Measurements from ENCODE around the gene ELOVL7.

ELOVL7 gene

GRCh38 chr5:60851626-60852025 lies 7.6 kb upstream of the ELOVL7 start:
- no peak overlapping the region for H3K27ac Mint-ChIP-seq
- peaks cover 0 to 1% of the 10 kb centered on the region in 2 donors for H3K9me3 Mint-ChIP-seq
- no peak overlapping the region for H3K4me3 Mint-ChIP-seq
- no peaks in the 10 kb centered on the region for H3K4me1 Mint-ChIP-seq (ENCODE audit: low read depth in 2 of 2)
- no peak for ATAC-seq (replicated peaks)
- peaks cover 2 to 5% of the 10 kb centered on the region in 2 donors for H3K27me3 Mint-ChIP-seq
- no peak for DNase-seq
- H3K36me3 Mint-ChIP-seq (ENCODE audit: insufficient read depth), result no peaks in the 10 kb centered on the region

DNA sequence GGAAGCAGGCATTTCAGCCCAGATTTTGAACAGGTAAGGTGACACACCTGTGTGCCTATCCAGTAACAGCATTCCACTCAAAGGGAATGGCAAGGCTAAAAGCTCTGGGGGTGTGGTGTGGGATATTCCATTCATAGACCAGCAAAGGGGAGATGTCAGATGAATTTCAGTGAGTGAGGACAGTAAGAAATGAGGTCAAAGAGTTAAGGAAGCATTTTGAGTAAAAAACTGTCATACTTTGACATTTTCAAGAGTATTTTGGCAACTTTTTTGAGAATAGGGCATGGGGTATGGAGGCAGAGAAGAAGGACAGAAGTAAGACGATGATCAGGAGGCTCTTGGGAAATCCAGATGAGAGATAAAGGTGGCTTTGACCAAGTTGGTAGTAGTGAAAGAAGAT lies 2.2 kb upstream of the ELOVL7 start:
- no peak overlapping the region for H3K4me3 Mint-ChIP-seq
- peaks cover 45 to 52% of the 10 kb centered on the region in 2 donors for H3K27me3 Mint-ChIP-seq
- H3K4me1 Mint-ChIP-seq (ENCODE audit: low read depth in 2 of 2), result peaks cover 3% of the 10 kb centered on the region in 2 donors
- DNase-seq, result no peak
- no peaks in the 10 kb centered on the region for H3K9me3 Mint-ChIP-seq
- peaks cover 3% of the 10 kb centered on the region for H3K36me3 Mint-ChIP-seq (ENCODE audit: insufficient read depth)
- ATAC-seq (replicated peaks), result no peak
- H3K27ac Mint-ChIP-seq, result no peak overlapping the region

GRCh38 chr5:60843386-60843935 lies 608 bp downstream of the ELOVL7 start:
- Mint-ChIP-seq H3K4me1 (ENCODE audit: low read depth in 2 of 2) (peaks cover 3% of the 10 kb centered on the region in 2 donors), H3K9me3 (no peaks in the 10 kb centered on the region), H3K4me3 (peak overlapping the region; percentile 52 to 57), H3K27ac (no peak overlapping the region), H3K27me3 (peaks cover 45 to 70% of the 10 kb centered on the region in 2 donors), H3K36me3 (ENCODE audit: insufficient read depth) (peaks cover 3% of the 10 kb centered on the region)
- ATAC-seq (replicated peaks), result no peak
- no peak for DNase-seq

DNA sequence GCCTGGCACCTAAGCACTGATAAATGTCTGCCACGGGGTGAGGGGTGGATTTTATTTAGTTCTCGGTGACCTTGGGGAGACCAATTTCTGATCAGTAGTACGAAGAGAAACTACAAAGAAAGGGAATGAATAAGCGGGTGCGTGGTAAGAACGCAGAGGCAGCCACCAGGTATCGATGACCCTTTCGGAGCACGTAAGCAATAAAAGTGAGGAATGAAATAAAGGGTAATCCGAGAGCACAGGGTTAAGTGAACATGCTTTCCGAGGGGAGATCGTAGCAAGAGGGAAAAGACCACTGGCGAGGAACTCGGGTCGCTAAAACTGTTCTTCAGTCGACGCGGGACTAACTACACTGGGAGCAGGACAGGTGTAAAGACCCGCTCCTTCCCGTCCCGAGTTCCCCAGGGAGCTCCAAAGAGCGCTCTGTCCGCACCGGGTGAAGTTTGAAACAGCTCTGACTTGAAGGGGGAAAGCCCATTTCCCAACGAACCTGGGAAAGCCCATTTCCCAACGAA lies 1.1 kb downstream of the ELOVL7 start:
- peaks cover 3% of the 10 kb centered on the region for H3K36me3 Mint-ChIP-seq (ENCODE audit: insufficient read depth)
- H3K9me3 Mint-ChIP-seq, result no peaks in the 10 kb centered on the region
- DNase-seq (no peak), ATAC-seq (replicated peaks) (no peak)
- peak overlapping the region; percentile 52 to 57 for H3K4me3 Mint-ChIP-seq
- H3K27me3 Mint-ChIP-seq, result peaks cover 45 to 70% of the 10 kb centered on the region in 2 donors
- H3K4me1 Mint-ChIP-seq (ENCODE audit: low read depth in 2 of 2), result peaks cover 3% of the 10 kb centered on the region in 2 donors
- no peak overlapping the region for H3K27ac Mint-ChIP-seq

- Mint-ChIP-seq H3K4me1 (ENCODE audit: low read depth in 2 of 2) (peaks cover 3% of the 10 kb centered on the region in 2 donors), H3K27ac (no peak overlapping the region), H3K27me3 (peaks cover 40 to 65% of the 10 kb centered on the region in 2 donors), H3K9me3 (no peaks in the 10 kb centered on the region), H3K36me3 (ENCODE audit: insufficient read depth) (peaks cover 3% of the 10 kb centered on the region), H3K4me3 (no peak overlapping the region)
- ATAC-seq (replicated peaks), result no peak
- no peak for DNase-seq
These were observed 2.7 kb downstream of the ELOVL7 start for GRCh38 chr5:60841361-60841760.

GRCh38 chr5:60836131-60836530 lies 7.9 kb downstream of the ELOVL7 start:
- DNase-seq (no peak), ATAC-seq (replicated peaks) (no peak)
- Mint-ChIP-seq H3K27ac (no peak overlapping the region), H3K4me3 (no peak overlapping the region), H3K4me1 (ENCODE audit: low read depth in 2 of 2) (no peaks in the 10 kb centered on the region), H3K36me3 (ENCODE audit: insufficient read depth) (no peaks in the 10 kb centered on the region), H3K9me3 (no peaks in the 10 kb centered on the region), H3K27me3 (peaks cover 0 to 31% of the 10 kb centered on the region in 2 donors)

GRCh38 chr5:60835554-60835953 lies 8.5 kb downstream of the ELOVL7 start:
- no peaks in the 10 kb centered on the region for H3K4me1 Mint-ChIP-seq (ENCODE audit: low read depth in 2 of 2)
- DNase-seq (no peak), ATAC-seq (replicated peaks) (no peak)
- H3K4me3 Mint-ChIP-seq, result no peak overlapping the region
- H3K27me3 Mint-ChIP-seq, result peaks cover 0 to 28% of the 10 kb centered on the region in 2 donors
- H3K36me3 Mint-ChIP-seq (ENCODE audit: insufficient read depth), result no peaks in the 10 kb centered on the region
- H3K27ac Mint-ChIP-seq, result no peak overlapping the region
- no peaks in the 10 kb centered on the region for H3K9me3 Mint-ChIP-seq

- Mint-ChIP-seq H3K27me3 (peaks cover 0 to 15% of the 10 kb centered on the region in 2 donors), H3K4me1 (ENCODE audit: low read depth in 2 of 2) (peaks cover 0 to 2% of the 10 kb centered on the region in 2 donors)
These were observed 10.5 kb downstream of the ELOVL7 start for GRCh38 chr5:60833520-60833919.

DNA sequence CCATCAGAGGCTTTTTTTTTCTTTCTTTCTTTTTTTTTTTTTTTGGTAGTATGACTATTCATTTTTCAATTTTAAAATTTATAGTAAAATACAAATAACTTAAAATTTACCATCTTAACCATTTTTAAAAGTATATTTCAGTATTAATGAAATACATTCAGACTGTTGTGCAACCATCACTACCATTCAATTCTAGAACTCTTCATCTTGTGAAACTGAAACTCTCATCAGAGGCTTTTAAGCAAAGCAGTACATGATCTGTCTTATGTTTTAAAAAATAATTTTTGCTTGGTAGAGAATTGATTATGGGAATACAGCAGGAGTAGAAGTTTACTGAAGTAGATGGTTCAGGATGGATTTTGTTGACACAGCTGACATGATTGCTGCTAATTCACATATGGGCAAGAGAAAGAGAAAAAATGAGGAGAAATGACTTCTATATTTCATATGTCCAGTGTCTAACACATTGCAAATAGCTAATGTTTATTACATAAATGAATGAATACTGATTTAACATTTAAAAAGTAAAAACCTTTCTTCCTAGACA lies 13.4 kb downstream of the ELOVL7 start:
- H3K27me3 Mint-ChIP-seq, result peaks cover 5 to 13% of the 10 kb centered on the region in 2 donors
- no peak for ATAC-seq (replicated peaks)
- peaks cover 0 to 2% of the 10 kb centered on the region in 2 donors for H3K4me1 Mint-ChIP-seq (ENCODE audit: low read depth in 2 of 2)
- DNase-seq, result no peak
- H3K36me3 Mint-ChIP-seq (ENCODE audit: insufficient read depth), result no peaks in the 10 kb centered on the region
- no peak overlapping the region for H3K4me3 Mint-ChIP-seq
- H3K27ac Mint-ChIP-seq, result no peak overlapping the region
- no peaks in the 10 kb centered on the region for H3K9me3 Mint-ChIP-seq

More at GRCh38 chr5:60833520-60833919, 10.5 kb downstream of the ELOVL7 start:
- DNase-seq (no peak), ATAC-seq (replicated peaks) (no peak)
- Mint-ChIP-seq H3K9me3 (no peaks in the 10 kb centered on the region), H3K27ac (no peak overlapping the region), H3K4me3 (no peak overlapping the region), H3K36me3 (ENCODE audit: insufficient read depth) (no peaks in the 10 kb centered on the region)

GRCh38 chr5:60829490-60830266 lies 14.4 kb downstream of the ELOVL7 start:
- no peak for DNase-seq
- Mint-ChIP-seq H3K27me3 (peaks cover 5 to 8% of the 10 kb centered on the region in 2 donors), H3K36me3 (ENCODE audit: insufficient read depth) (no peaks in the 10 kb centered on the region), H3K27ac (no peak overlapping the region), H3K4me3 (no peak overlapping the region), H3K4me1 (ENCODE audit: low read depth in 2 of 2) (peaks cover 0 to 2% of the 10 kb centered on the region in 2 donors), H3K9me3 (no peaks in the 10 kb centered on the region)
- ATAC-seq (replicated peaks), result no peak

DNA sequence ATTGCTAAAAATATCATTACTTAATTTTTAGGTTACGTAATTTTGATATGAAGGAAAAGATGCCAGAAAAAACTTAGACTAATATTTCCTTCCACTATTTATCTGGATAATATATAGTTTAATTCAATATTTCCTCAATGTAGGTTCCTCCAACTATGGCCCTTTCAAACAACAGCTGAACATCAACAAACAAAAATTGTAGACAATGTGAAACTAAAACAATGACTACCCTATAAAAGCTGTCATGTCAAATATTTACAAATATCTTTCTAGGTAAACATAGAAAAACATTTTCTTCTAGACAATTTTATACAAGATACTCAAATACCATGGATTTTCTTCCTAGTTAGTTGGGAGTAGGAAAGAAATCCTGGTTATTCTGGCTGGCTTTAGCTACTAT lies 16.9 kb downstream of the ELOVL7 start:
- Mint-ChIP-seq H3K9me3 (no peaks in the 10 kb centered on the region), H3K36me3 (ENCODE audit: insufficient read depth) (no peaks in the 10 kb centered on the region), H3K27me3 (peaks cover 5 to 8% of the 10 kb centered on the region in 2 donors), H3K27ac (no peak overlapping the region), H3K4me3 (no peak overlapping the region), H3K4me1 (ENCODE audit: low read depth in 2 of 2) (peaks cover 0 to 2% of the 10 kb centered on the region in 2 donors)
- DNase-seq (no peak), ATAC-seq (replicated peaks) (no peak)

DNA sequence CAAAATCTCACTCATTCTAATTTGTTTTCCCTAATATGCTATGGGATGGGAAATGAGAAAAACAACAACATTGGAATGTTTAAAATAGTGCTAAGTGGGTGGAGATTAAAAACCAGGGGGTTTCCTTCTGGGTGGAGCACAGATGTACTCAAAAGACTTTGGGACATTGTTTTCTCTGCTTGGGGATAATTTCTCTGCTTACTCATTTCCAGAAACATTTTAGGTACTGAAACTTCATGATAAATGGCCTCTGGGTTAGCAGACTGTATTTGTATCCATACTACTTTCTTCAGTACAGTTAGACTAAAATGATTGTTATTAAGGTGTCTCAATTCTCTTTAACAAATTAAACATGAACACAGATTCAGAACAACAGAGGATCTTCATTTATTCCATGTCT lies 17.4 kb downstream of the ELOVL7 start:
- H3K9me3 Mint-ChIP-seq, result no peaks in the 10 kb centered on the region
- peaks cover 0 to 2% of the 10 kb centered on the region in 2 donors for H3K4me1 Mint-ChIP-seq (ENCODE audit: low read depth in 2 of 2)
- H3K27me3 Mint-ChIP-seq, result peaks cover 5 to 8% of the 10 kb centered on the region in 2 donors
- no peak overlapping the region for H3K27ac Mint-ChIP-seq
- no peak for ATAC-seq (replicated peaks)
- no peak for DNase-seq
- H3K4me3 Mint-ChIP-seq, result no peak overlapping the region
- H3K36me3 Mint-ChIP-seq (ENCODE audit: insufficient read depth), result no peaks in the 10 kb centered on the region

- DNase-seq (no peak), ATAC-seq (replicated peaks) (no peak)
- Mint-ChIP-seq H3K27ac (no peak overlapping the region), H3K4me3 (no peak overlapping the region), H3K9me3 (peaks cover 0 to 1% of the 10 kb centered on the region in 2 donors), H3K36me3 (ENCODE audit: insufficient read depth) (no peaks in the 10 kb centered on the region), H3K27me3 (peaks cover 8 to 10% of the 10 kb centered on the region in 2 donors), H3K4me1 (ENCODE audit: low read depth in 2 of 2) (no peaks in the 10 kb centered on the region)
These were observed 20.5 kb downstream of the ELOVL7 start for GRCh38 chr5:60823574-60823973.

- H3K4me3 Mint-ChIP-seq, result no peak overlapping the region
- H3K36me3 Mint-ChIP-seq (ENCODE audit: insufficient read depth), result no peaks in the 10 kb centered on the region
- H3K9me3 Mint-ChIP-seq, result peaks cover 0 to 1% of the 10 kb centered on the region in 2 donors
- DNase-seq (no peak), ATAC-seq (replicated peaks) (no peak)
- no peak overlapping the region for H3K27ac Mint-ChIP-seq
- H3K27me3 Mint-ChIP-seq, result peaks cover 0 to 5% of the 10 kb centered on the region in 2 donors
- H3K4me1 Mint-ChIP-seq (ENCODE audit: low read depth in 2 of 2), result no peaks in the 10 kb centered on the region
These were observed 21.8 kb downstream of the ELOVL7 start for GRCh38 chr5:60822285-60822556.

Data from effector memory CD8-positive, alpha-beta T cell (primary cell).